Gastroesophageal sphincter (tissue), 3 donors: ENCODE measurements around the gene GRIK1.

Experiments used
- EP300 ChIP-seq: sonication (generic); formaldehyde crosslinking; IDR thresholded peaks from one replicate; pipeline ENCODE4 v1.6.1; 2017; ENCODE audit warnings: antibody characterized with exemption, mild to moderate bottlenecking
- POLR2A ChIP-seq, 2 donors: fragments of 450-650 bp; IDR thresholded peaks; one replicate each; pipeline ENCODE4 v1.6.1; 2017; ENCODE audit warnings: antibody characterized with exemption in 2 of 2, mild to moderate bottlenecking in 2 of 2, moderate library complexity in 1 of 2
- TF ChIP-seq, protein P1 (sequence below), 4 experiments: fragments of 200-600 bp in 2 of 4; fragments of 450-650 bp in 2 of 4; sonication (generic) in 1 of 4; IDR thresholded peaks; one replicate each; pipeline ENCODE4 v1.5.1; 2017 to 2019; ENCODE audit warnings: antibody characterized with exemption in 4 of 4, mild to moderate bottlenecking in 2 of 4, moderate library complexity in 2 of 4

DNA sequence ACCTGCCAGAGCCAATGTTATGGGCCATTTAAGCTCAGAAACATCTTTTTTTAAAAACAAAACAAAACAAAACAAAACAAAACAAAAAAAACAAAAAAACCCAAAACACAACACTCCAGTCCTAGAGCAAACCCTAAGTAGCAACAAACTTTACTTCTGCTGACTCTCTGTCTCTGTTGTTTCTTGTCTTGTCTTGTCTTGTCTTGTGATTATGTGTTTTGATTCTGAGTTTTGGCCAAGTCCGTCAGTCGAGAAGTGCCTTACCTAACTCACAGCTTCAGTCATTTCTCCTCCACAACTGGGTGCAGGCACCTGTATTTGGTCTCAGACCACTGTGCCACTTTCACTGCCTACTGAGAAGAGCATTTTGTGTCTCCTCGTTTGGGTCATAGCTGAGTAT is 333.2 kb downstream of the GRIK1 start:
- TF ChIP-seq EP300 (no peak), POLR2A (IDR thresholded peaks at IDR 0.05) (no peak)
- TF ChIP-seq, protein P1, sequence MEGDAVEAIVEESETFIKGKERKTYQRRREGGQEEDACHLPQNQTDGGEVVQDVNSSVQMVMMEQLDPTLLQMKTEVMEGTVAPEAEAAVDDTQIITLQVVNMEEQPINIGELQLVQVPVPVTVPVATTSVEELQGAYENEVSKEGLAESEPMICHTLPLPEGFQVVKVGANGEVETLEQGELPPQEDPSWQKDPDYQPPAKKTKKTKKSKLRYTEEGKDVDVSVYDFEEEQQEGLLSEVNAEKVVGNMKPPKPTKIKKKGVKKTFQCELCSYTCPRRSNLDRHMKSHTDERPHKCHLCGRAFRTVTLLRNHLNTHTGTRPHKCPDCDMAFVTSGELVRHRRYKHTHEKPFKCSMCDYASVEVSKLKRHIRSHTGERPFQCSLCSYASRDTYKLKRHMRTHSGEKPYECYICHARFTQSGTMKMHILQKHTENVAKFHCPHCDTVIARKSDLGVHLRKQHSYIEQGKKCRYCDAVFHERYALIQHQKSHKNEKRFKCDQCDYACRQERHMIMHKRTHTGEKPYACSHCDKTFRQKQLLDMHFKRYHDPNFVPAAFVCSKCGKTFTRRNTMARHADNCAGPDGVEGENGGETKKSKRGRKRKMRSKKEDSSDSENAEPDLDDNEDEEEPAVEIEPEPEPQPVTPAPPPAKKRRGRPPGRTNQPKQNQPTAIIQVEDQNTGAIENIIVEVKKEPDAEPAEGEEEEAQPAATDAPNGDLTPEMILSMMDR (IDR thresholded peaks at IDR 0.05): no peak
